GM21619 (cell line): ENCODE results near the gene BICDL1.

Experiments
- ATAC-seq: cut with Tn5 transposase; IDR thresholded peaks from one replicate; pipeline ENCODE4 v1.9.1; 2021; ENCODE audit not compliant: unreplicated experiment

Gene BICDL1

GRCh38 chr12:120051535-120051934 lies 62.5 kb downstream of the BICDL1 start:
- ATAC-seq: no peak

- ATAC-seq: no peak
These were observed 65.3 kb downstream of the BICDL1 start for GRCh38 chr12:120054293-120054692.

- ATAC-seq: no peak
These were observed 66.4 kb downstream of the BICDL1 start for GRCh38 chr12:120055231-120056000.

- ATAC-seq: no peak
These were observed 67.7 kb downstream of the BICDL1 start for GRCh38 chr12:120056739-120057138.

- no peak for ATAC-seq
These were observed 71.2 kb downstream of the BICDL1 start for GRCh38 chr12:120060196-120060595.

GRCh38 chr12:120060717-120061116 lies 71.7 kb downstream of the BICDL1 start:
- ATAC-seq: no peak

GRCh38 chr12:120061575-120062214 lies 72.7 kb downstream of the BICDL1 start:
- ATAC-seq: no peak

GRCh38 chr12:120062976-120063579 lies 74.0 kb downstream of the BICDL1 start:
- no peak for ATAC-seq

- no peak for ATAC-seq
These were observed 75.3 kb downstream of the BICDL1 start for GRCh38 chr12:120064054-120064940.

- ATAC-seq: no peak
These were observed 76.4 kb downstream of the BICDL1 start for GRCh38 chr12:120065472-120065871.

- no peak for ATAC-seq
These were observed 77.3 kb downstream of the BICDL1 start for GRCh38 chr12:120066341-120066740.

GRCh38 chr12:120067084-120067869 lies 78.2 kb downstream of the BICDL1 start:
- no peak for ATAC-seq

- no peak for ATAC-seq
These were observed 78.9 kb downstream of the BICDL1 start for GRCh38 chr12:120067901-120068300.

- no peak for ATAC-seq
These were observed 80.2 kb downstream of the BICDL1 start for GRCh38 chr12:120069278-120069677.

- no peak for ATAC-seq
These were observed 82.5 kb downstream of the BICDL1 start for GRCh38 chr12:120071493-120072020.

- no peak for ATAC-seq
These were observed 83.6 kb downstream of the BICDL1 start for GRCh38 chr12:120072472-120073249.

GRCh38 chr12:120075034-120075616 lies 86.1 kb downstream of the BICDL1 start:
- ATAC-seq: no peak

GRCh38 chr12:120076651-120077050 lies 87.6 kb downstream of the BICDL1 start:
- ATAC-seq: no peak

- no peak for ATAC-seq
These were observed 88.2 kb downstream of the BICDL1 start for GRCh38 chr12:120077260-120077659.
